Ishikawa (cell line): ENCODE measurements around the gene PPIB.

ENCODE experiments used
- CEBPB ChIP-seq: IDR thresholded peaks from 2 replicates; pipeline ENCODE4 v1.6.1; 2012
- EGR1 ChIP-seq: IDR thresholded peaks from 2 replicates; pipeline ENCODE4 v1.6.1; 2012
- EP300 ChIP-seq: IDR thresholded peaks from 2 replicates; pipeline ENCODE4 v1.6.1; 2012; ENCODE audit warnings: borderline replicate concordance
- TAF1 ChIP-seq: IDR thresholded peaks from 2 replicates; pipeline ENCODE4 v1.6.1; 2012; ENCODE audit warnings: low read depth, mild to moderate bottlenecking
- YY1 ChIP-seq: IDR thresholded peaks from 2 replicates; pipeline ENCODE4 v1.6.1; 2012; ENCODE audit warnings: low read depth
- TF ChIP-seq, protein P1 (sequence below): IDR thresholded peaks from 2 replicates; pipeline ENCODE4 v1.6.1; 2012

DNA sequence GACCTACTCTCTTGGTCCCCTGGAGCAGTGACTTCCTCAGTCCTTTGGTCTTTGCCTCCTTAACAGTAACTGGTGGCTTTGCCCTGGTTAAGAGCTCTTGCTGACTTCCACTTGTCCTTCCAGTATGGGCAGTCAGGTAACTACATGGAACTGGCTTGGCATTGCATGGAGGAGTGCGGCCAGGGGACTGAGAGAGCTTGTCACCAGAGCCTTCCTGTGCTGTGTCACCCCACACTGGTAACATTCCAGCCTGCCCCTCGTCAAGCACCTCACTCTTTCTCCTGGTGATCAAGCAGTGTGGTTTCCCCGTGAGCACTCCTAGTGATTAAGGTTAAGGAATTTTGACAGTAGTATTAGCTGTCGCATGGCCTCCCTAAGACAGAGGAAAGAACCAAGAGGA lies 30.6 kb downstream of the PPIB start:
- TF ChIP-seq CEBPB (no peak), EP300 (no peak), YY1 (no peak), EGR1 (no peak), TAF1 (no peak)
- TF ChIP-seq, protein P1, sequence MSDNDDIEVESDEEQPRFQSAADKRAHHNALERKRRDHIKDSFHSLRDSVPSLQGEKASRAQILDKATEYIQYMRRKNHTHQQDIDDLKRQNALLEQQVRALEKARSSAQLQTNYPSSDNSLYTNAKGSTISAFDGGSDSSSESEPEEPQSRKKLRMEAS = no peak
